Endodermal cell (in vitro differentiated cells): ENCODE data around the gene SRRD. TPM values are rescaled to one million over a fixed set of nuclear protein-coding genes. Genes with fewer than 3 reads are reported as not detected.

Experiments used
- DNase-seq: peaks from one replicate; pipeline ENCODE4 v3.0.0-alpha.2; 2017
- H3K27ac ChIP-seq: 2 replicates; pipeline ENCODE4 v1.5.1; 2013; ENCODE audit warnings: mild to moderate bottlenecking, low read depth, low read length, moderate library complexity
- H3K27me3 ChIP-seq: 2 replicates; pipeline ENCODE4 v1.6.1; 2013; ENCODE audit warnings: mild to moderate bottlenecking, low read length, moderate library complexity; ENCODE audit not compliant: insufficient read depth, control insufficient read depth, poor library complexity, severe bottlenecking
- H3K36me3 ChIP-seq: 2 replicates; pipeline ENCODE4 v1.7.0; 2013; ENCODE audit warnings: mild to moderate bottlenecking, low read length, moderate library complexity; ENCODE audit not compliant: control insufficient read depth, insufficient read depth
- H3K4me1 ChIP-seq: one replicate; pipeline ENCODE4 v1.7.0; 2013; ENCODE audit warnings: low read length; ENCODE audit not compliant: control insufficient read depth, insufficient read depth
- H3K4me3 ChIP-seq: 2 replicates; pipeline ENCODE4 v1.5.1; 2013; ENCODE audit warnings: mild to moderate bottlenecking, low read length, moderate library complexity
- H3K9ac ChIP-seq: 2 replicates; pipeline ENCODE4 v1.6.1; 2013; ENCODE audit warnings: mild to moderate bottlenecking, low read length, moderate library complexity; ENCODE audit not compliant: poor library complexity, severe bottlenecking; ENCODE audit errors: extremely low read depth
- H3K9me3 ChIP-seq: 2 replicates; pipeline ENCODE4 v1.6.1; 2013; ENCODE audit warnings: mild to moderate bottlenecking, low read length, moderate library complexity; ENCODE audit not compliant: control insufficient read depth
- H3K27ac Mint-ChIP-seq: 2 replicates; pipeline ENCODE4 v1.8.0; 2020; ENCODE audit warnings: mixed read lengths
- H3K27me3 Mint-ChIP-seq: 2 replicates; pipeline ENCODE4 v1.8.0; 2021; ENCODE audit warnings: mild to moderate bottlenecking, mixed read lengths; ENCODE audit not compliant: insufficient read depth
- H3K36me3 Mint-ChIP-seq: 2 replicates; pipeline ENCODE4 v1.8.0; 2020; ENCODE audit warnings: low read depth, mixed read lengths
- H3K4me1 Mint-ChIP-seq: 2 replicates; pipeline ENCODE4 v1.8.0; 2020; ENCODE audit warnings: mixed read lengths
- H3K4me3 Mint-ChIP-seq: 2 replicates; pipeline ENCODE4 v1.8.0; 2020; ENCODE audit warnings: mild to moderate bottlenecking, moderate library complexity, mixed read lengths
- H3K9me3 Mint-ChIP-seq: 2 replicates; pipeline ENCODE4 v1.8.0; 2020; ENCODE audit warnings: mild to moderate bottlenecking, mixed read lengths
- WGBS, 2 experiments: methylation state at CpG; one replicate each; pipeline versions ENCODE4 v1.1.5 to v1.1.7; 2013; ENCODE audit warnings: missing lambda C conversion rate in 2 of 2, mixed read lengths in 1 of 2; ENCODE audit not compliant: insufficient coverage in 1 of 2, insufficient read length in 1 of 2; 5-methylcytosine and 5-hydroxymethylcytosine counted together
- total RNA-seq, 2 donors: library from RNA; stranded (reverse); fragmentation: NEBNext Ultra II Directional in 1 of 2; extraction: Animal tissue kit (Norgen Biotek cat#: 25700) in 1 of 2; gene quantifications; 2 replicates in 1 of 2; 3 replicates in 1 of 2; pipeline ENCODE4 v1.2.1, GENCODE V29; 2021
- TF ChIP-seq, protein P1 (sequence below): fragments of 200-600 bp; sonication (generic); conservative IDR thresholded peaks from 2 replicates; pipeline ENCODE4 v1.5.0; 2021; ENCODE audit warnings: antibody characterized with exemption, mild to moderate bottlenecking

The SRRD gene
- total RNA-seq, 2 donors from 2014 or later: 27.4 to 30.0 TPM

- no peak overlapping the region for H3K4me3 Mint-ChIP-seq
- Histone ChIP-seq H3K9me3 (no peaks in the 10 kb centered on the region), H3K27me3 (no peaks in the 10 kb centered on the region), H3K36me3 (peaks cover 65% of the 10 kb centered on the region), H3K27ac (no peak overlapping the region), H3K4me3 (no peak overlapping the region), H3K4me1 (peaks cover 7% of the 10 kb centered on the region), H3K9ac (no peak overlapping the region)
- peak; percentile 95 for DNase-seq
- WGBS, 2 experiments: 29 to 51% methylated on average over 1 to 3 of the region's 3 CpGs
- no peaks in the 10 kb centered on the region for H3K9me3 Mint-ChIP-seq
- peaks cover 48% of the 10 kb centered on the region for H3K36me3 Mint-ChIP-seq
- peak overlapping the region; percentile 84 for H3K27ac Mint-ChIP-seq
- TF ChIP-seq, protein P1, sequence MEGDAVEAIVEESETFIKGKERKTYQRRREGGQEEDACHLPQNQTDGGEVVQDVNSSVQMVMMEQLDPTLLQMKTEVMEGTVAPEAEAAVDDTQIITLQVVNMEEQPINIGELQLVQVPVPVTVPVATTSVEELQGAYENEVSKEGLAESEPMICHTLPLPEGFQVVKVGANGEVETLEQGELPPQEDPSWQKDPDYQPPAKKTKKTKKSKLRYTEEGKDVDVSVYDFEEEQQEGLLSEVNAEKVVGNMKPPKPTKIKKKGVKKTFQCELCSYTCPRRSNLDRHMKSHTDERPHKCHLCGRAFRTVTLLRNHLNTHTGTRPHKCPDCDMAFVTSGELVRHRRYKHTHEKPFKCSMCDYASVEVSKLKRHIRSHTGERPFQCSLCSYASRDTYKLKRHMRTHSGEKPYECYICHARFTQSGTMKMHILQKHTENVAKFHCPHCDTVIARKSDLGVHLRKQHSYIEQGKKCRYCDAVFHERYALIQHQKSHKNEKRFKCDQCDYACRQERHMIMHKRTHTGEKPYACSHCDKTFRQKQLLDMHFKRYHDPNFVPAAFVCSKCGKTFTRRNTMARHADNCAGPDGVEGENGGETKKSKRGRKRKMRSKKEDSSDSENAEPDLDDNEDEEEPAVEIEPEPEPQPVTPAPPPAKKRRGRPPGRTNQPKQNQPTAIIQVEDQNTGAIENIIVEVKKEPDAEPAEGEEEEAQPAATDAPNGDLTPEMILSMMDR: peak; percentile 94
- H3K4me1 Mint-ChIP-seq: peaks cover 6% of the 10 kb centered on the region
- no peaks in the 10 kb centered on the region for H3K27me3 Mint-ChIP-seq
These were observed 22.4 kb upstream of the SRRD start for GRCh38 chr22:26461188-26461810.

- Histone ChIP-seq H3K4me3 (no peak overlapping the region), H3K27ac (no peak overlapping the region), H3K36me3 (peaks cover 72% of the 10 kb centered on the region), H3K4me1 (peaks cover 7% of the 10 kb centered on the region), H3K9ac (no peak overlapping the region), H3K27me3 (no peaks in the 10 kb centered on the region), H3K9me3 (no peaks in the 10 kb centered on the region)
- Mint-ChIP-seq H3K36me3 (peaks cover 54% of the 10 kb centered on the region), H3K27me3 (no peaks in the 10 kb centered on the region), H3K4me1 (peaks cover 6% of the 10 kb centered on the region), H3K4me3 (no peak overlapping the region), H3K27ac (no peak overlapping the region), H3K9me3 (no peaks in the 10 kb centered on the region)
- TF ChIP-seq, protein P1: no peak
- 94 to 96% methylated on average over 4 to 5 of the region's 5 CpGs for WGBS, 2 experiments
- no peak for DNase-seq
These were observed 21.6 kb upstream of the SRRD start for GRCh38 chr22:26462051-26462450.

GRCh38 chr22:26462641-26463040 is 21.0 kb upstream of the SRRD start:
- Histone ChIP-seq H3K9ac (no peak overlapping the region), H3K4me3 (no peak overlapping the region), H3K9me3 (no peaks in the 10 kb centered on the region), H3K27me3 (no peaks in the 10 kb centered on the region), H3K4me1 (peaks cover 7% of the 10 kb centered on the region), H3K27ac (peak overlapping the region; percentile 79), H3K36me3 (peaks cover 73% of the 10 kb centered on the region)
- TF ChIP-seq, protein P1: no peak
- 78 to 88% methylated on average over 2 to 3 of the region's 3 CpGs for WGBS, 2 experiments
- H3K27me3 Mint-ChIP-seq: no peaks in the 10 kb centered on the region
- H3K9me3 Mint-ChIP-seq: no peaks in the 10 kb centered on the region
- H3K36me3 Mint-ChIP-seq: peaks cover 50% of the 10 kb centered on the region
- no peak overlapping the region for H3K4me3 Mint-ChIP-seq
- peaks cover 6% of the 10 kb centered on the region for H3K4me1 Mint-ChIP-seq
- DNase-seq: no peak
- no peak overlapping the region for H3K27ac Mint-ChIP-seq
